Epithelial cell of prostate (primary cell): ENCODE data around the gene SRGAP2B.
"Not testable (repeated sequence)": the region's sequence is repeated elsewhere in the genome, so short reads cannot be mapped to it uniquely, and the experiment has no call there.

Experiments
- DNase-seq: peaks from one replicate; pipeline ENCODE4 v3.0.0-alpha.2; 2011; ENCODE audit warnings: low read depth, low spot score
- H3K27ac ChIP-seq: fragments of 450-650 bp; 2 replicates; pipeline ENCODE4 v1.5.1; 2017; ENCODE audit warnings: mild to moderate bottlenecking

Gene SRGAP2B

DNA sequence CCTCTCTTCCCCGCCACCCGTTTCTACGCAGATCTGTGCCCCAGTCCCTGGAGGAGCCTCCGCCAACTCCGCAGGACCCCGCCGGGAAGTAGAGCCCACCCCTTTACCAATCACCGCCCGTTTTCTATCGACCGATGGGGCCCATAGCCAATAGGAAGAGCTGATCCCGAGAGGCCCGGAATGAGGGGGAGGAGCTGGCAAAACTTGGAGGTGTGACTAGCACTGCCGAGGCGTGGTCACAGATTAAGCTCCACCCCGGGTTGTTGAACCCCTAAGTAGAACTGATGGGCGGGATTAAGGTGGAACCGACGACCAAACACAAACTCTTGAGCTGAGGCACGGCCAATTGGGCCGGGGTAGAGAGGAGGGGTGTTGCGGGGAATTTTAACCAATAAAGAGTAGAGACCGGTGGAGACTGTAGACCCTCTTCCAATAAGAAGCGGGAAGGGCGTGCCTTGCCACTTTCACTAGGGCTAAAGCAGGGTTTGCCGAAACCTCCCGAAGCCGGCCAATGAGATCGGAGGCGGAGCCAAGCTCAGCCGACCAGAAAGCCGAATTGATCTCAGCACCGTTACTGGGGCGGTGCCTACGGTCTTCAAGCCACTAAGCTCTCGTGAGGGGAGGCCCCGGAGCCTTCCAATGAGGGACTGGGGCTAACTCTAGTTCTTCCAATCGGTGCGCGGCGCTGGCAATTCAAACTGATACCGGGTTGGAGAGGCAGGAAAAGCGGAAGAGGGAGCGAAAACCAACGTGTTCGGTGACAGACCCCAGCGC is at the start of gene SRGAP2B, which contains the start of gene FAM72D:
SRGAP2B (minus strand) TSS at position 45 of the 774 bp plus-strand sequence. CDS start 2,427 bp downstream, outside the sequence.
FAM72D (plus strand) TSS at position 691 of the 774 bp plus-strand sequence. CDS start 874 bp downstream, outside the sequence.
- not testable (repeated sequence) for DNase-seq, H3K27ac ChIP-seq

DNA sequence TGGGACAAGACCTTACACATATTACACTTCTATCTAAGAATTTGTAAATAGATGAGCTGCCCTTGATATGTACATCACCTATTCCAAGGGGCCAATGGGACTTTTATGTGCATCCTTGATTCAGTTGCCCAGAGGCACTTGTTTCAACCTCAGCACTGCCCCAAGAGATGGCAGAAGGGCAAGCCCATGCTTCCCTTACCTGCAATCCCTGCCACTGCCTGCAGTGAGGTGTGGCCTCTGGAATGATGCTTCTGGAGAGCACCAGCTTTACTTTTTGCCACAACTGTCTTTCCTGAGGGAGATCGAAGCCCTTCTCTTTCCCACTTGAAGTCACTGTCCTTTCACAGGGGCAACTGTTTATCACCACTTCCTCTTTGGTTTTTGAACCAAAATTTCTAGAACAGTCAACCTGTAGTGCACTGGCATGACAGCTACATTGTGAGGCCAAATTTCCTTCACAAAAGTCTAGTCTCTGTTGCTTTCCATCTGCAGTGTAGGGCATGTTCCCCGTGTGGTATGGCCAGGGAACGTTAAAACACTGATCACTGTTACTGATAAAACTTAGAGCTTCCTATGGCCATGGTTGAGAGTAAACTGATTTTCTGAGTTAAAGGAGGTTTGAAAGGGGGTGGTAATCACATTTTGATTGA is 49.3 kb upstream of the SRGAP2B start:
- DNase-seq, H3K27ac ChIP-seq: not testable (repeated sequence)

DNA sequence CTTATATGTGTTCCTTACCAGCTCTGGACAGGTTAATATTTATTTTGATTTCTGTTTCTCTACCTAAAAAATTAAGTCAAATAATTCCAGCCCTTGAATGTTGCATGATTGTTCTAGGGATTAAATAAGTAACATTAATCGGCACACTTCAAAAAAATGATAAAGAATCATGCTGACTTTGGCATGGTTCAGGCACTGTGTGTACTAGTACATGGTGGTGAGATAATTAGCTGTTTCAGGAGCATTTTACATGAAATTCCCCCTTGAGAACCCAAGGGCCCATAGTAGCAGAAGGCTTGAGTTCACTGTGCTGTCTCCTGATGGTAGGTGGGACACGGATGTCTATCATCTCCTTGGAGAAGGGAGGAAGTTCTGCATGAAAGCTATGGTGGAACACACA is 45.4 kb upstream of the SRGAP2B start:
- DNase-seq, H3K27ac ChIP-seq: not testable (repeated sequence)

DNA sequence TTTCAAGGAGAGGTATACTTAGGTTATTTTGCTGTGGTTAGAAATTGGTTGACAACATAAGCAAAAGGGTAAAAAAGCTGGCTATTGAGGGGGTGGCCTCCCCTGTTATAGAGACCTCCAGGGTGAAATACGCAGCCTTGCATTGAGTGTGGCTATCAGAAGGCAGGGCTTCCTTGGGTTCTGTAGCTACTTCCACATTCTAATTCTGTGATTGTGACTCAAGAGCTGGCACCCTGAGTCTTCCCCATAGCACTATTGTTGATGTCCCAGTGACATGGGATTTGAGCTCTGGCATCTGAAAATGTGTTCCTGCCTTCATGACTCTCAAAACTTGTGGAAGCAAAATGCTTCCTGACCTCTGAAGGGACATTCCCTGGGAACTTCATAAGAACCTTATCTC is 39.3 kb upstream of the SRGAP2B start:
- H3K27ac ChIP-seq, DNase-seq: not testable (repeated sequence)

DNA sequence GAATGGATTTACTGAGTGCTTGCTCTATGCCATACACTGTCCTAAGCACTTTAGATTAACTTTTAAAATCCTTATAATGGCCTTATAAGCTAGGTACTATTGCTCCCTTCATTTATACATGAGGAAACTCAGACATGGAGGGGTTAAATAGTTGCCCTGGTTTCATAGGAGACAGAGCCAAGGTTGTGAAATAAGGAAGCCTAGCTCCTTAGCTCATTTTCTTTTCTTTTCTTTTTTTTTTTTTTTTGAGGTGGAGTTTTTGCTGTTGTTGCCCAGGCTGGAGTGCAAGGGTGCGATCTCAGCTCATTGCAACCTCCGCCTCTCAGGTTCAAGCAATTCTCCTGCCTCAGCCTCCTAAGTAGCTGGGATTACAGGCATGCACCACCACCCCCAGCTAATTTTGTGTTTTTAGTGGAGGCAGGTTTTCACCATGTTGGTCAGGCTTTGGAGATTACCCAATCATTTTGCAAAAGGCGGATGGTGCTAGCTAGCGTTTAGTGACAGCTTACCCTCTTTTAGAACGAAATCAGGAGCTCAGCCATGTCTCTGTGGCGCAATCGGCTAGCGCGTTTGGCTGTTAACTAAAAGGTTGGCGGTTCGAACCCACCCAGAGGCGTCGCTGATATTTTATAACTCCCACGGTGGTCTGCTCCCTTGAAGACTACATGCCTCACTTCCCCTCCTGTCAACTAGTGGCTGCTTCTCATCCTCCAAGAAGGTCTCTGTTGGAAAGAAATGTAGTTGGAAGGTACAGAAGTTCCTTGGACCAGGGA is 33.8 kb upstream of the SRGAP2B start:
- not testable (repeated sequence) for H3K27ac ChIP-seq, DNase-seq

DNA sequence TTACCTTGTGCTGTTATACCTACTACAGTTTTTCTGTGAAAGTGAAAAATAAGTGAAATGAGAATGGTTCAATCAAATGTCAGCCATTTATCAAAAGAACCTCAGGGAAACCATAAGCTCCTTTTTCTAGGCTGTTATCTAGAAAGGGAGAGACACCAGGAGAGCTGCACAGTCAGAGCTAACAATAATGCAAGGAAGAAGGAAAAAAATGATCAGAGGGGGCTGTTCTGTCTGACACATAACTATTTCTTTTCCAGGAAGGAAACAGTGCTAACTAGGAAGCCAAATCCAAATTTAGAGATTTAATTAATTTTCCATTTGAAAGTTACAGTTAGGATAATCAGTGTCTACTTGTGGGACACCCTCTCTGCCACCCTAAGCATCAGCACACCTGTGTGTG is 32.0 kb upstream of the SRGAP2B start:
- DNase-seq, H3K27ac ChIP-seq: not testable (repeated sequence)

DNA sequence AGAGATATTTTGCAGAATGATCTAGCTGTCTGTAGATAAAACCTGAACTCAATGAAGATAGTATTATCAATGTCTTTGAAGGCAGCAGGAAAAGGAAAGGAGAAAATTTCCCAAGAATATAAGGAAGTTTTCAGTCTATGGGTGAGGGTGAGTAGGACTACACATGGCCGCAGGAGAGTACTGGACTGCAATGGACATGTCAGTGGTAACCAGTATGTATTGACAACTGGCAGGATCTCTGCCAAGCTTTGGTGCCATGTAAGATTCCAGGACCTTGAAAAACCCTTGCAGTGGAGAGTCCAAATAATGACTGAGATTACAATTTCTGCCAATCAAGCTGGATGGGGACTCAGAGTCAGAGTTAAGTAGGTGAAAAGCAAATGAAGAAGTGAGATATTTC is 30.0 kb upstream of the SRGAP2B start:
- DNase-seq, H3K27ac ChIP-seq: not testable (repeated sequence)

DNA sequence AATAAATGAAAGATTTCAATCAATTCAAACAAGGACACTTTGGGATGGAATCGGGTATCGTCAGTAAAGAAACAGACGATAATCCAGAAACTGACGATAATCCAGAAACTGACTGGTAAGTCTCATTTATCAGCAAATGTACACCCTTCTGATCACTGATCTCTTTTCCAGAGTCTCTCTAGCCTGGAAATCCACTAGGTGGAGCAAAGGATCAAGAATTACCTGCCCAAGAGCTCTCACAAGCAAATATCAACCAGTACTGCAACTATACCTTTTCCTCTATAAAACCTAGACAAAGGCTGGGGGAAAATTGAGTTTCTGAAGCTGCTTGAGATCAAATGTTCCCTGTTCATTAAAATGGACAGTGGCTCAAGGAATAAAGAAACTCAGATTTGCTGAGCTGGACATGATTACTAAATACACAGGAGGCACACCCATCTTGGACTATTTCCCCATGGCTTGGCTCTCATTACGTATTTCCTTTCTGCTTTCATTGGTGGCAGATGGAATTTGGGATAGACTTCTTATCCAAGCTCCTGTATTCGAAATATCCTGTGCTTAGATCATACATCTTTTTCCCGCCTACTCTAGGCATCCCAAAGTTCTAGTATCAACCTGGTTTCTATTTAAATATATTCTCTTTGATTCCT is 29.0 kb upstream of the SRGAP2B start:
- not testable (repeated sequence) for DNase-seq, H3K27ac ChIP-seq

DNA sequence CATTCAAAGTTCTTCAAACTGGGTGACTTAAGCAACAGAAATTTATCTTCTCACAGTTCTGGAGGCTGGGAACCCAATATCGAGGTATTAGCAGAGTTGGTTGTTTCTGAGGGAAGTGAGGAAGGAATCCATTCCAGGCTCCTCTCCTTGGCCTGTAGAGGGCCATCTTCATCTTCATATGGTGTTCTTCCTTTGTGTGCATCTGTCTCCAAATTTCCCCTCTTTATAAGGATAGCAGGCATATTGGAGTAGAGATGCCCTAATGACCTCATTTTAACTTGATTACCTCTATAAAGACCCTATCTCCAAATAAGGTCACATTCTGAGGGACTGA is 27.9 kb upstream of the SRGAP2B start:
- DNase-seq, H3K27ac ChIP-seq: not testable (repeated sequence)

DNA sequence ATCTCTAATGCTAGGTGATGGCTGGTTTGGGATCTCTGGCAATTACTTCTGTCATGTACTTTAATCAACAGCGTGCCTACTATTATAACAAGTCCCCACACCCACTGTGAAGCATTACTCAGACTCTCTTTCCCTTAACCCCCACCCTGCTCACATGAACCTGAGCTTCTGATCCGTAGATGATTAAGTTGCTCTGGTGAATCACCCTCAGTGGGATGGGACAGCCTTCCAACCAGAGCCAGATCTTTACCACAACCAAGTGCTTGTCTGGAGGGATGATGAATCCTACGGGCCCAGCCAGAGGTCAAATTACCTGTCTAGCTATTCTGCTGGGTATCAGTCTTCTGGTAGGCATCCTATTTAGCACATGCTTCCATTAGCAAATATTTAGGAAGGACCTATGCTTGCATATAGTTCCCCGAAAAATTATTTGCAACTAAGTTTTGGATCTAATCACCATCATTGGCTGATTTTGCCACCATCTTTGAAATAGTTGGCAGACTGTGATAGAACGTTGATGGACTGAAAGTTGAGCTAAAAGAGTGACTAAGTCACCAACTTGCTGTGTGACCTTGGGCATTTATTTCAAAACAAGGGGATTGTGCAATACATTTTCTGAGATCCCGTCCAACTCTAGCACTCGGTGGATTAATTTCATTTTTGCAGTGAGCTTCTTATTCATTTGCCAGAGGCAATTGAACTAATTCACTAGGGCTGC is 27.4 kb upstream of the SRGAP2B start:
- DNase-seq: not testable (repeated sequence)

DNA sequence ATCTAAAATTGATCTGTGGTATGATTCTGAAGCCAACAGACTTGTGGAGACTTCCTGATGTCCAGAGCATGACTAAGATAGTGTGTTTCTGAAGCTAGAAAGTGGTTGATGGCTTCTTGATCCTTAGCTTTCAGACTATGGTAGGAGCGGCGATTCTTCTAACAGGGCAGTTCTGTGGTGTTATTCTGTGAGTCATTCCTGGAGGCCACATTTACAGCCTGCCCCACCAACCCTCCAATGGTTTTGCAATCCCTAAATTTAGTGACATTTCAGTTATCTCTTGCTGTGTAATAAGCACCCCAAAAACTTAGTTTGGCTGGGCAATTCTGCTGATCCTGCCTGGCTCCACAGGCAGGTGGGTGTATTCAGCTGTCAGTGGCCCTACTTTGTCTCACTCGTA is 24.7 kb upstream of the SRGAP2B start:
- not testable (repeated sequence) for DNase-seq, H3K27ac ChIP-seq

More for the DNA sequence above, 27.4 kb upstream of the SRGAP2B start:
- not testable (repeated sequence) for H3K27ac ChIP-seq

DNA sequence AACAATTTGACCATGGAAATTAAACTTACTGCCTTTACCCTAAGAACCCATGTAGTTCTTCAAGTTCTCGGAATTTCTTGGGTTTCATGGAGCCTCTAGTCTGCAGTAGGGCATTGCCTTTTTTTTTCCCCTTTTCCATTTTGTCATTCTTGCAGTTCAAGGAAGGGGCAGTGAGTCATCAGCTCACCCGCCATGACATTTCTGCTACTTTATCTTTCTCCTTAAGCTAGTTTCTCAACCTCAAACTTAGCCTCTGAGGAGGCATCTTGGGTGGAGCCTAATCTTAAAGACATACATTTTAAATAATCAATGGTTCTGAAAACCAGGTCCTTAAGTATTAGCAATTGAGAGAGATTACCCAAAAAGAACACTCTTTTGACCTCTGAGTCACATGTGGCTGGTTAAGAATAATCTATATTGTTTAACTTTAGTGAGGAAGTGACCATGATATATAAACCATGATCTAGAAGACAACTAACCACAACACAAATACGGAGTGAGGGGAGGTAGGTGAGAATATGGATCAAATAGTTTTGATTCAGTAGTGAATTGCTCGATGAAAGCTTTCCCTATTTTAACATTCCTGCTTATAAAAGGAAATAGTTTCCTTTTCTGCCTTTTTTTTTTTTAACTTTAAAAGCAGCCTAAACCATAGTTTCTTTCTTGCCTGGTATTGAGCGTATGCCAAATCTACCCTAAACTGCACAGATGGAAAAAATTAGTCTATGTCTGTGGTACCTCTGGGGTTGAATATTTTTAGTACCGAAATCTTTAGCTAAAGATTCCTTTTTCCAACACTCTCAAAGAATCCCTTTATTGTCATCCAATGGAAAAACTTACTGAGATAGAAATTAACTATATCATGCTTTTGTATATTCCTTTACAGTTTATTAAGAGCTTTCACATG is 20.7 kb upstream of the SRGAP2B start:
- not testable (repeated sequence) for DNase-seq, H3K27ac ChIP-seq

DNA sequence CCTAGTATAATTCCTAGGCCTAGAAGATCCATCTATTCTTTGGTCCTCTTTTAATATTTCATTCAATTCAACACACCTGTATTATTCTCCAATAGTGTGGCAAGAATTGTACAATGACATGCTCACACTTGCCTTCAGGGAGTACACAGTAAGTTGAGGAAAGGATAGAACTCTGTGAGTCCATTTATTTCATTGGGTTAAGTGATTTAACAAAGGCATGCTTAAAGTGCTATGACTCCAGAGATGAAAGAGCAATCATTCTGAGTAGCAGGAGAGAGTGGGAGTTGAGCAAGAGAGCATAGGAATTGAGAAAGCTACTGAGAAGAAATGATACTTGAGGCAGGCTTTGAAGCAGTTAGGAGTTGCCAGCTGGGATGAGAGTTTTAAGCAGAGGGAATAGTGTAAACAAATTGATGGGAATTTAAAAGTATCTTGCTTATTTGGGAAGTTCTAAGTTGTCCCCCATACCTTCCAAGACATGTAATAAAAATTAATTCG is 19.5 kb upstream of the SRGAP2B start:
- not testable (repeated sequence) for DNase-seq, H3K27ac ChIP-seq

DNA sequence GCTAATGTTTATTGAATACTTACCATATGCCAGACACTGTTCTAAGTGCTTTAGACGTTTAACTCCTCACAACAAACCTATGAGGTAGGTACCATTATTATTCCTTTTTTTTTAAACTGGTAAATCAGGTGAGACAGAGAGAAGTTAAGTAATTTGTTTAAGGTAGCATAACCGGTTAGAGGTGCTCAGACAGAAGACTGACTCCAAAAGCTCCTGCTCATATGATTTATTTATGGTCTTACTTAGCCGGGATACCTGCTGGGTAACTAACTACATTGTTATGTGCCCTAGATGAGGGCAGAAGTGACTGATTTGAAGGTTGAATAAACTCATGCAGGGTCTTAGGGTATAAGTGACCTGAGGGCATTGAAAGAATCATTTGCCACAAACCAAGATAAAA is 17.6 kb upstream of the SRGAP2B start:
- H3K27ac ChIP-seq, DNase-seq: not testable (repeated sequence)

DNA sequence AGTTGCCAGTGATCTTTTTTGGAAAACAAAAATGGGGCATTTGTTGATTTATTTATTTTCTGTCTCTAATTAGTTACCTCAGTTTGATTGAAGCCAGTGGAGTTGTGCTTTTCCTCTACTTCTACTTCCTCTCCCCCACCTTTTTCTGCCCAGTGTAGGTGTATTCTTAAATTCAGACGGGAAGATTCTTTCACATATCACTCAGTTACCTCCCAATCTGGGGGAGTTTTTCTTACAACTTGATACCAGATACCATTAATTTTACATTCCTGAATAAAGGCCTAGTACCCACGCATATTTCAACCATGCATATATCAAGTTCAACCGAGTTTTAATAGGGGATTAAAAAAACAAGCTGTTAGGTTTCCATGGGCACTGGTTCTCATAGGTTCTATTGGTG is 16.5 kb upstream of the SRGAP2B start:
- not testable (repeated sequence) for H3K27ac ChIP-seq, DNase-seq

DNA sequence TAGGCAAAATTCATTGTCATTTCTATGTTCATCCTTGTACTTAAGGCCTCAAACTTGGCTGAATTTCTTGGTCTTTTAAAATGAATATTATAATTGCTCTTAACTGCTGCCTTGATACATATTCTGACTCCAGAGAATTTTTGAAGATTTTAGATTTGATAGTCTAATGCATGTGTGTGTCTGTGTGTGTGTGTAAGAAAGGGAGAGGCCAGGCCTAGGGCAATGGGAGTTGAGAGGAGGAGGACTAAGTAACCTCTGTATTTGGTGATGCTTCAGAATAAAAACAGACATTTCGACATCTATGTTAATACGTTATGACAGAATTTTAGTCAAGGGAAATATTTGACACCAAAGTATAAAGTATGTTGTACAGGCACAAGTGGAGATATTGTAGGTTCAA is 8.2 kb upstream of the SRGAP2B start:
- not testable (repeated sequence) for H3K27ac ChIP-seq, DNase-seq

DNA sequence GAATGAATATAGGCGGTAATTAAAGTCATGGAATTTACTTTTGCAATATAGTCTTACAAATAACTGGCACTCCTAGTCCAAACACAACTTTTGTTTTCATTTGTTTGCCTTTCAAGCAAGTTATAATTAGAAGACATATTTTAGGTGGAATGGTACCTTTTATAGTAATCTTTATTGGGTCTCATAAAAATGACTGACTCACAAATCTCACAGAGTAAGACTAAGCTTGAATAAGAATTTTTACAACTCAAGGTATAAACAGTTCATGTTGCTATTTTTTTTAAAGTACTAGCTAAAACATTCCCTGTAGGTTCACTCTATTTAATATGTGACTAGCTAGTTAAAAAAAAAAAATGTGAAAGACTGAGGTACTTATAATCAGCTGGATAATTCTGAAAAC is 6.6 kb upstream of the SRGAP2B start:
- DNase-seq, H3K27ac ChIP-seq: not testable (repeated sequence)

DNA sequence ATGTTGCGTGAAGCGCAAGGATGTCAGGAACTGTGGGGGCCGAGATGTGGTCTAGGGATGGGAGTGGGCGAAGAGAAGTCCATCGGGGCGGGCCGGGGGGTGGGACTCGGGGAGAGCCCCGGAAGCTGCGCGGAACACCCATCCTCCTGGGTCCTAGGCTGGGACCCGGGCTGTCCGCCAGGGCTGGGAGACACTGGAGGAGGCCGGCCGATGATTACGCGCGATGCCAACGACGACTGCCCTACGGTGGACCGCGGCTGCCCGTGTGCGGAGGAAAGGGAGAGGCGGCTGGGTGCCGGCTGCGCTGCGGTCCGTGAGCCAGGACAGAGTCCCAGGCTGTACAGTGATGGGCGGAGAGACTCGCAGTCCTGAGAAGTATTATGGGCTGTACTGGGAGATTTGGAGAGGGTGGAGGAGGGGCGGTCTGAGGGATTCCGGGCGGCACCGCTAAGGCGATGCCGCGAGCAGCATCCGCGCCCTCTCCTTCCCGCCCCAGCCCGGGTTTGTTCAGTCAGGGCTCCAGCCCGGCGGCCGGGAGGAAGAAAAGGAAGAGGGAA is 395 bp downstream of the SRGAP2B start:
- not testable (repeated sequence) for DNase-seq, H3K27ac ChIP-seq
